GM12874 (cell line): ENCODE results near the gene IL11RA.

Experiments used
- CTCF ChIP-seq: IDR thresholded peaks from 2 replicates; pipeline ENCODE4 v1.5.1; 2011; ENCODE audit warnings: low read depth, mild to moderate bottlenecking, control low read depth, low read length, moderate library complexity; ENCODE audit not compliant: insufficient read depth

The IL11RA gene

GRCh38 chr9:34686231-34686630 lies 34.2 kb downstream of the IL11RA start:
- TF ChIP-seq CTCF = no peak

- TF ChIP-seq CTCF = no peak
Measured at GRCh38 chr9:34686732-34687131, 34.7 kb downstream of the IL11RA start.

GRCh38 chr9:34687276-34688030 lies 35.5 kb downstream of the IL11RA start:
- TF ChIP-seq CTCF = no peak

- TF ChIP-seq CTCF = no peak
Measured at GRCh38 chr9:34688329-34689115, 36.5 kb downstream of the IL11RA start.

GRCh38 chr9:34689116-34689470 lies 37.1 kb downstream of the IL11RA start:
- TF ChIP-seq CTCF = no peak

GRCh38 chr9:34689512-34689911 lies 37.5 kb downstream of the IL11RA start:
- TF ChIP-seq CTCF = no peak

- no peak for TF ChIP-seq CTCF
Measured at GRCh38 chr9:34690983-34691935, 39.3 kb downstream of the IL11RA start, which contains the start of gene CCL19. Gene CCL19 (minus strand): TSS chr9:34691276. CDS start chr9:34691139, 137 bp downstream.
